Activated CD8-positive, alpha-beta memory T cell treated with anti-CD3 and anti-CD28 coated beads for 36 hours (primary cell): ENCODE results near the gene CCDC87. TPM values are rescaled to one million over a fixed set of nuclear protein-coding genes. Genes with fewer than 3 reads are reported as not detected.
"Not testable (repeated sequence)": the region's sequence is repeated elsewhere in the genome, so short reads cannot be mapped to it uniquely, and the experiment has no call there.

ENCODE experiments used
- CTCF ChIA-PET: fragments of 350-600 bp; sonication (Branson Sonifier 250); formaldehyde crosslinking; loops from one replicate; lab custom pipeline; 2021; ENCODE audit warnings: antibody characterized with exemption; lab: Charles Lee
- POLR2A ChIA-PET: fragments of 350-600 bp; sonication (Branson Sonifier 250); formaldehyde crosslinking; loops from one replicate; lab custom pipeline; 2021; ENCODE audit warnings: antibody characterized with exemption; lab: Charles Lee
- total RNA-seq, 2 experiments: library from RNA; stranded (reverse); gene quantifications; one replicate each; pipeline ENCODE4 v1.2.3, GENCODE V29; 2021

Gene CCDC87
- under 1 TPM; 0.13 to 0.21 TPM for total RNA-seq

GRCh38 chr11:66592457-66593302, at the start of gene CCDC87, which contains the start of gene CCS:
CCDC87 (minus strand) TSS chr11:66593063; CDS start chr11:66593015, 48 bp downstream.
CCS (plus strand) TSS chr11:66593185; CDS start chr11:66593262, 77 bp downstream.
- CTCF ChIA-PET, result interaction anchor here (0.7 to 5.1 kb wide), 5 partner anchors 11 to 153 kb away, joined by 3 to 31 read pairs (median 4); partner anchors contain the start of gene RBM4B
- POLR2A ChIA-PET, result interaction anchor here (0.6 to 1.7 kb wide), 6 partner anchors 23 to 512 kb away, joined by 3 to 7 read pairs (median 5); partner anchors contain the start of genes RBM4 and RBM4B

DNA sequence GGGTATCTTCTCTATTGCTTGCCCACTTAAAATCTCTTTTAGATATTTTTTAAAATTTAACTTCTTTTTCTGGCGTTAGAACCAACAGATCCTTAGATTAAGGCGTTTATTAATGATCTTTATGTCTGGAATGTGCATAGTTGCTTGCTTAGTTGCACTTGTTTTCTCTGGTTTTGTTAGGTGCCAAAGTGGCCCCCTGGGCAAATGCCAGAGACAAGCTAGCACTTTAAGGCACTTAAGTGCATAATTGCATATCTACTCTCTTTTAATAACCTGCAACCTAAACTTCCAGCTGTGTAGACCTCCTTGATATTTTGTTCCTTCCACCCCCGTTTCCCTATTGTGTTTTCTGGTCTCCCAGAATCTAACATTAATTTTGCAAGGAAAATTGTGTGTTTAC, 49.0 kb upstream of the CCDC87 start:
- ChIA-PET POLR2A (no interaction called here), CTCF (interaction anchor here (0.9 kb wide), 2 partner anchors 17 to 37 kb away, joined by 3 read pairs; no protein-coding TSS in a partner anchor)

DNA sequence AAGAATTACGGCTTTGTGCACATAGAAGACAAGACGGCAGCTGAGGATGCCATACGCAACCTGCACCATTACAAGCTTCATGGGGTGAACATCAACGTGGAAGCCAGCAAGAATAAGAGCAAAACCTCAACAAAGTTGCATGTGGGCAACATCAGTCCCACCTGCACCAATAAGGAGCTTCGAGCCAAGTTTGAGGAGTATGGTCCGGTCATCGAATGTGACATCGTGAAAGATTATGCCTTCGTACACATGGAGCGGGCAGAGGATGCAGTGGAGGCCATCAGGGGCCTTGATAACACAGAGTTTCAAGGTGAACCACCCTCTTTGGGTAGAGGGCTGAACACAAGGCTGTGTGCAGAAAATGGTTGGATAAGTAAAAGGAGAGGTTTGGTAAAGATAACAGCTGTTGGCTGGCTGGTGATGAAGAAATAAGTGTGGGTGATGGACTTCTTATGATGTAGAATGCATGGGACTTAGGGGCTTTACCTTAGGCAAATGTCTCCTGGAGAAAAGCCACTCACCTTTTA, 47.0 kb upstream of the CCDC87 start:
- CTCF ChIA-PET, result not testable (repeated sequence)
- POLR2A ChIA-PET, result interaction anchor here (1.6 to 4.0 kb wide), 5 partner anchors 11 to 94 kb away, joined by 5 to 37 read pairs (median 5); partner anchors contain the start of genes CCDC87, CCS, RBM14 and ZDHHC24

GRCh38 chr11:66639066-66639813, 46.4 kb upstream of the CCDC87 start:
- ChIA-PET POLR2A (interaction anchor here (0.6 to 4.0 kb wide), 10 partner anchors 8 to 1834 kb away, joined by 3 to 37 read pairs (median 5); partner anchors contain the start of genes CCDC87, CCS, RBM14 and ZDHHC24), CTCF (interaction anchor here (0.7 to 2.2 kb wide), 4 partner anchors 16 to 60 kb away, joined by 3 to 14 read pairs (median 5); no protein-coding TSS in a partner anchor)

GRCh38 chr11:66638177-66639065, 45.6 kb upstream of the CCDC87 start, which contains the start of gene RBM4:
RBM4 (plus strand) TSS chr11:66638703; CDS start chr11:66639712, 1,009 bp downstream.
- ChIA-PET POLR2A (interaction anchor here (0.6 to 4.0 kb wide), 16 partner anchors 7 to 1833 kb away, joined by 3 to 37 read pairs (median 5); partner anchors contain the start of genes CCDC87, CCS, RBM14 and RBM4B), CTCF (interaction anchor here (0.7 to 2.2 kb wide), 9 partner anchors 10 to 59 kb away, joined by 3 to 14 read pairs (median 4); partner anchors contain the start of genes CCDC87 and CCS)

DNA sequence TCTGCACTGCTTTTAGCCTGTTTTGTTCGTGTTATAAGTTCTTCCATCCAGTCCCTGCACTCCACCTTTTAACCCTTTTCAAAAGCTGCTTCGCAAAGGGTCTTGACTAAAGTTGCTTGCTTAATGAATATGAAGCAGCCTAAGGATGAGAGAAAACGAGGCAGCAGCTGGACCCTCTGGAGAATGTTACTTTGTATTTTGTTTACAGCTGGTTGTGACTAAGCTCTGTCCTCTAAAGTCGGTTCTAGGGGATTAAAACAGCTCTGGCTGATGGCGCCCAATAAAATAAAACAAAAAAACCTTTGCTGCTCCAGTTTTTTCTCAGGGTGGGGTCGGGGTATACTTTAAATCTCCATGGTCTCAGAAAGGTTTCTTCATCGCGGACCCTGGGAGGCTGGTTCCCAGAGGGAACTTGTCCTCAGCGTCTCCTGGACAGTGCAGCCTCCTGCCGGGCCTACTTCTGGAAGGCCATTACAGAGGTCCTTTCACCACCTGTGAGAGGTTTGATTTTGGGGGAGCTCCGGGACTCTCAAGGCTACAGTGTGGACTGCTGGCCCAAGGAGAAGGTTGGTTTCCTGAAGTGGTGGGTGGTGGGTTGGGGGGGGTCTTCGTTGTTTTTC, 44.8 kb upstream of the CCDC87 start:
- CTCF ChIA-PET, result interaction anchor here (0.7 to 2.2 kb wide), 9 partner anchors 8 to 58 kb away, joined by 3 to 14 read pairs (median 4); partner anchors contain the start of genes CCDC87 and CCS
- POLR2A ChIA-PET, result interaction anchor here (0.8 to 4.0 kb wide), 8 partner anchors 12 to 92 kb away, joined by 3 to 37 read pairs (median 9); partner anchors contain the start of genes RBM14, RBM4B and ZDHHC24

- POLR2A ChIA-PET, result interaction anchor here (1.1 to 3.4 kb wide), 2 partner anchors 16 to 20 kb away, joined by 5 to 19 read pairs; partner anchors contain the start of gene RBM14
- CTCF ChIA-PET, result interaction anchor here (1.0 kb wide), 1 partner anchor 42 kb away, joined by 3 read pairs; no protein-coding TSS in a partner anchor
Measured at GRCh38 chr11:66636411-66636810, 43.5 kb upstream of the CCDC87 start.

GRCh38 chr11:66632952-66633351, 40.1 kb upstream of the CCDC87 start:
- ChIA-PET POLR2A (interaction anchor here (0.7 kb wide), 1 partner anchor 40 kb away, joined by 4 read pairs; no protein-coding TSS in a partner anchor), CTCF (interaction anchor here (0.5 kb wide), 1 partner anchor 56 kb away, joined by 3 read pairs; no protein-coding TSS in a partner anchor)

GRCh38 chr11:66631883-66632282, 39.0 kb upstream of the CCDC87 start:
- CTCF ChIA-PET, result no interaction called here
- POLR2A ChIA-PET, result no interaction called here

- ChIA-PET POLR2A (interaction anchor here (1.1 to 1.3 kb wide), 2 partner anchors 10 to 12 kb away, joined by 4 to 5 read pairs; partner anchors contain the start of genes RBM14 and RBM4), CTCF (interaction anchor here (1.2 kb wide), 1 partner anchor 10 kb away, joined by 5 read pairs; no protein-coding TSS in a partner anchor)
Measured at GRCh38 chr11:66629356-66629755, 36.5 kb upstream of the CCDC87 start.

DNA sequence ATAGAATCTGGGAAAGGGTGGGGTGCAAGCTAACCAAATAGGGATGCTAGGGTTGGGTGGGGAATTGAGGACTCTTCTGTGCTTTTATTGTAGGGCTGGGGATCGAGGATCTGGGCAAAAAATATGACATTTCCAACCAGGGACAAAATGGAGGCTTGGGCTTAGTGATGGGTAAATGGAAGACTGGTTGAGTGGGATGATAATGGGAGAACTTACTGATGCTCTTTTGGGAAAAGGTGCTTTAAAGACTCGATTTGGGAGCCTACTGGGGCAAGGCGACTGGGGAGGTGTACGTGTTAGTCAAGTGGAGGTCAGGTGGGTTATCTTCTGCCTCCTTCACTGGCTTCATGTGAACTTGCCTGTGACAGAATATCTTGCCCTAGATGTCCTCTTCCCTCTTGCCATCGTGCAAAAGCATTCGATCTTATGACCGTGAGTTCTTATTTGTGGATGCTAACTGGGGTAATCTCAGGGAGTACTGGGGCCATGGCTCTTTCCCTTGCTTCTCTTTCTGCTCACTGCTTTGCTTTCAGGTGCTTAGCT, 35.3 kb upstream of the CCDC87 start:
- ChIA-PET POLR2A (interaction anchor here (0.6 to 1.3 kb wide), 3 partner anchors 11 to 26 kb away, joined by 4 to 6 read pairs (median 5); partner anchors contain the start of genes RBM14 and RBM4), CTCF (interaction anchor here (1.1 to 1.2 kb wide), 2 partner anchors 9 to 10 kb away, joined by 3 to 5 read pairs; partner anchors contain the start of gene RBM4)

- ChIA-PET POLR2A (interaction anchor here (1.1 kb wide), 1 partner anchor 9 kb away, joined by 8 read pairs; no protein-coding TSS in a partner anchor), CTCF (interaction anchor here (0.6 kb wide), 1 partner anchor 1823 kb away, joined by 3 read pairs; no protein-coding TSS in a partner anchor)
Measured at GRCh38 chr11:66626926-66627325, 34.1 kb upstream of the CCDC87 start.

DNA sequence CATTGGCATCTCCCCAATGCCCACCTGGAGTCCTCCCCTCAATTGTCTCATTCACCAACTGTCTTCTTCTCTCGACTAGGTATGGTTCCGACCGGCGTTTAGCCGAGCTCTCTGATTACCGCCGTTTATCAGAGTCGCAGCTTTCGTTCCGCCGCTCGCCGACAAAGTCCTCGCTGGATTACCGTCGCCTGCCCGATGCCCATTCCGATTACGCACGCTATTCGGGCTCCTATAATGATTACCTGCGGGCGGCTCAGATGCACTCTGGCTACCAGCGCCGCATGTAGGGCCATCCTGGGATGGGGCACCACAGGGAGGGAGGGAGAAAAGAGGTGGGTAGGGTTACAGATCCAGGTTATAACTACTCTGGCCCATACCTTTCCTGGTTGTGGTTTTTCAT, 33.5 kb upstream of the CCDC87 start:
- POLR2A ChIA-PET, result no interaction called here
- CTCF ChIA-PET, result no interaction called here

DNA sequence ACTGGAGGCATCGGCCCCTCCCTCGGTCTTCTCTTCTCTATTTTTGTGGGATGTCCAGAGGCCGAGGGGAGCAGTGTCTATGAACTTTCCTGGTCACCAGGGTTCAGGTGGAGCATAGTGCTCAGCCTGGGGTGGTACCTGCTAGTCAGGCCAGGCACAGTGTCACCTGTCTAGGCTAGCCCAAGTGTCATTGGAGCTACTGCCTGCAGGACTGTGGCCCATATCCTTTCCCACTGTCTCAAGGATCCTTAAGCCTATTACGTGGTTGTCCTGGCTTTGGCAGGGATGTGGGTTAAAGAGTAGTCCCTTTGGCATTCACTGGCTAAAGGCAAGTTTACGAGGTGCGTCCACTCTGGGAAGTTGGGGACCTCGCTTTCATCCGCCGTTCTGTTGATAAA, 32.9 kb upstream of the CCDC87 start:
- POLR2A ChIA-PET, result interaction anchor here (3.5 kb wide), 1 partner anchor 12 kb away, joined by 18 read pairs; the partner anchor contains the start of gene RBM4
- CTCF ChIA-PET, result no interaction called here

DNA sequence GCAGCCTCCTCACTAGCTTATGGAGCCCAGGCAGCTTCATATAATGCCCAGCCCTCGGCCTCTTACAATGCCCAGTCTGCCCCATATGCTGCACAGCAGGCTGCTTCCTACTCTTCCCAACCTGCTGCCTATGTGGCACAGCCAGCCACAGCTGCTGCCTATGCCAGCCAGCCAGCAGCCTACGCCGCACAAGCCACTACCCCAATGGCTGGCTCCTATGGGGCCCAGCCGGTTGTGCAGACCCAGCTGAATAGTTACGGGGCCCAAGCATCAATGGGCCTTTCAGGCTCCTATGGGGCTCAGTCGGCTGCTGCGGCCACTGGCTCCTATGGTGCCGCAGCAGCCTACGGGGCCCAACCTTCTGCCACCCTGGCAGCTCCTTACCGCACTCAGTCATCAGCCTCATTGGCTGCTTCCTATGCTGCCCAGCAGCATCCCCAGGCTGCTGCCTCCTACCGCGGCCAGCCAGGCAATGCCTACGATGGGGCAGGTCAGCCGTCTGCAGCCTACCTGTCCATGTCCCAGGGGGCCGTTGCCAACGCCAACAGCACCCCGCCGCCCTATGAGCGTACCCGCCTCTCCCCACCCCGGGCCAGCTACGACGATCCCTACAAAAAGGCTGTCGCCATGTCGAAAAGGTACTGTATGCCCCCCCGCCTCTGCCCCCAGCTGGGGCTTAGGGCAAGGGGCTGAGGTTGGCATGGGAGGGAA, 32.3 kb upstream of the CCDC87 start:
- ChIA-PET POLR2A (interaction anchor here (3.5 kb wide), 1 partner anchor 13 kb away, joined by 18 read pairs; the partner anchor contains the start of gene RBM4), CTCF (interaction anchor here (0.7 to 1.1 kb wide), 2 partner anchors 12 to 137 kb away, joined by 3 read pairs; no protein-coding TSS in a partner anchor)
